GM12873 (cell line): ENCODE data around the gene BCL2A1.

Source experiments
- TF ChIP-seq, protein P1 (sequence below): IDR thresholded peaks from 2 replicates; pipeline ENCODE4 v1.5.1; 2012; ENCODE audit warnings: low read depth, mild to moderate bottlenecking, moderate library complexity, low read length, control low read depth; ENCODE audit not compliant: insufficient read depth; ENCODE audit errors: missing control alignments

BCL2A1 gene

GRCh38 chr15:79922512-79923078 lies 48.4 kb downstream of the BCL2A1 start:
- TF ChIP-seq, protein P1, sequence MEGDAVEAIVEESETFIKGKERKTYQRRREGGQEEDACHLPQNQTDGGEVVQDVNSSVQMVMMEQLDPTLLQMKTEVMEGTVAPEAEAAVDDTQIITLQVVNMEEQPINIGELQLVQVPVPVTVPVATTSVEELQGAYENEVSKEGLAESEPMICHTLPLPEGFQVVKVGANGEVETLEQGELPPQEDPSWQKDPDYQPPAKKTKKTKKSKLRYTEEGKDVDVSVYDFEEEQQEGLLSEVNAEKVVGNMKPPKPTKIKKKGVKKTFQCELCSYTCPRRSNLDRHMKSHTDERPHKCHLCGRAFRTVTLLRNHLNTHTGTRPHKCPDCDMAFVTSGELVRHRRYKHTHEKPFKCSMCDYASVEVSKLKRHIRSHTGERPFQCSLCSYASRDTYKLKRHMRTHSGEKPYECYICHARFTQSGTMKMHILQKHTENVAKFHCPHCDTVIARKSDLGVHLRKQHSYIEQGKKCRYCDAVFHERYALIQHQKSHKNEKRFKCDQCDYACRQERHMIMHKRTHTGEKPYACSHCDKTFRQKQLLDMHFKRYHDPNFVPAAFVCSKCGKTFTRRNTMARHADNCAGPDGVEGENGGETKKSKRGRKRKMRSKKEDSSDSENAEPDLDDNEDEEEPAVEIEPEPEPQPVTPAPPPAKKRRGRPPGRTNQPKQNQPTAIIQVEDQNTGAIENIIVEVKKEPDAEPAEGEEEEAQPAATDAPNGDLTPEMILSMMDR, result no peak

DNA sequence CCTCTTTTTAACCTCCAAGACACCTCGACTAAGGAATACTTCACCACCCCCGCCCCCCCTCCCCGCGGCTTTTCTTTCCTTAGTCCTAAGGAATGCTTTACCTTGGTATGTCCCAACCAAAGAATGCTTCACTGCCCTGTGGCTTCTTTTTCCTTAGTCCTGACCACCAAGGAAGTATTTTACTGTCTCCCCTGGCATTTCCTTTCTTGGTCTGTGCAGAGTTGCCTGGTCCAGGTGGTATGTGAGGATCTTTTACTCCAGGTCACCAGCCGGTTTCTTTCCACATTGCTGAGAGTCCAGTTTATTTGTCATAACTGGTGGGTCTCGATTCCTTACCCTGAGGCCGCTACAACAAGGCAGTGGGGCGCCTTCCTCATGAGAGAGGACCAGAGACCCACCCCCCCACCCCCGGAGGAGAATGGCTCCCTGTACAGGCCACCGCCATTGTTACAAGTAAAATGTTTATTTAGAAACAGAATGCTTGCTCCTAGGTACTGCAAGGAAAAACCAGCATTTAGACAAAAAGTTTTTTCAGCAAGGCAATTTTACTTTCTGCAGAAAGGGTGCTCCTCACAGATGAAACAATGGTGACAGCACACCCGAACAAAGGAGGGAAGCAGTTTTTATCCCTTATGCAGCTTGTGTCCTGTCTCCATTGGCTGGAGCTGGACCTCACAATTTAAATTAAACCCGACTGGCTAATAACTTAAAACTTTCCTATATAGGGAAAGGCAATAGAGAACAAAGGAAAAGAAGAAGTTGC lies 51.1 kb downstream of the BCL2A1 start:
- TF ChIP-seq, protein P1, result no peak

GRCh38 chr15:79919090-79919748 lies 51.8 kb downstream of the BCL2A1 start:
- TF ChIP-seq, protein P1, result no peak

DNA sequence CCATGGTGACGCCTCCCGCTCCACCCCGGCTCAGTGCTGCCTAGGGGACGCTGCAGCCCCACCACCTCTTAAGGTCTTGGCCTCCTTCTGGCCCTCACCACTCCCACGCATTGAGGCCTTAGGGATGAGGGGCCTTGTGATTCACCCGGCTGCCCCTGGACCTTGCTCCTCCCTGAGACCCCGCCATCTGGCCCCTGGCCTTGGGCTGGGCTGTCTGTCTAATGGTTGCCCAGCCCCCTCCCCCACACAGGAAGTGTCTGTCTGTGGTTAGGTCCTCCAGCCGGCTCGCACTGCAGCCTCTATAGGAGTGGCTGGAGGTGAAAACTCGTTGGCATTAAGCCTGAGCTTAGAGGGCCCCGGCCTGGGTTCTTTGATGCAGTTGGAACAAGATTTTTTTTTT lies 52.7 kb downstream of the BCL2A1 start:
- TF ChIP-seq, protein P1, result no peak

GRCh38 chr15:79916502-79917132 lies 54.4 kb downstream of the BCL2A1 start:
- TF ChIP-seq, protein P1, result no peak

DNA sequence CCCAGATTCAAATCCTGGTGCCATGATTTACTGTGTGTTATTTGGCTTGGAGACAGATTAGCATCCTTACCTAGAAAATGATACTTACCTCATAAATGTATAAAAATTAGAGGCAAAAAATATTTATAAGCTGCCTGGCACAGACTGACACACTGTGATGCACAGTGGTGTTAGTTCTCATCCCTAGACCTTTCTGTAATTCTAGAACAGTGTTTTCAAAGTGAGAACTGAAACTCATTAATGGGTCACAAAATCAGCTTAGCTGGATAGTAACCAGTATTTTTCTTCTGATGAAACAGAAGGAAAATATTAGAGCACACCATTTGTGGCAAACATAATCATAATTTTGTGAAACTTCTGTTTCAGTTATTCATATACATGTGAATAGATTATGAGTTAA lies 56.3 kb downstream of the BCL2A1 start:
- TF ChIP-seq, protein P1, result no peak
